ENCODE data around the gene KCNC4.

Gene KCNC4

GRCh38 chr1:110216844-110217444 lies 6.8 kb downstream of the KCNC4 start:
- FAIRE-seq (no peak), DNase-seq (ENCODE audit: insufficient read length, low spot score) (no peak)
- TF ChIP-seq CTCF (IDR thresholded peaks at IDR 0.05; ENCODE audit: insufficient read depth, missing control alignments) = no peak

GRCh38 chr1:110218137-110218536 lies 8.0 kb downstream of the KCNC4 start:
- no peak for FAIRE-seq
- no peak for TF ChIP-seq CTCF (IDR thresholded peaks at IDR 0.05; ENCODE audit: insufficient read depth, missing control alignments)
- DNase-seq (ENCODE audit: insufficient read length, low spot score) = no peak

GRCh38 chr1:110218739-110219138 lies 8.6 kb downstream of the KCNC4 start:
- no peak for FAIRE-seq
- DNase-seq (ENCODE audit: insufficient read length, low spot score) = no peak
- no peak for TF ChIP-seq CTCF (IDR thresholded peaks at IDR 0.05; ENCODE audit: insufficient read depth, missing control alignments)

GRCh38 chr1:110220324-110220723 lies 10.2 kb downstream of the KCNC4 start:
- TF ChIP-seq CTCF (IDR thresholded peaks at IDR 0.05; ENCODE audit: insufficient read depth, missing control alignments) = no peak
- FAIRE-seq = no peak
- DNase-seq (ENCODE audit: insufficient read length, low spot score) = no peak

GRCh38 chr1:110221119-110221518 lies 11.0 kb downstream of the KCNC4 start:
- FAIRE-seq (no peak), DNase-seq (ENCODE audit: insufficient read length, low spot score) (no peak)
- no peak for TF ChIP-seq CTCF (IDR thresholded peaks at IDR 0.05; ENCODE audit: insufficient read depth, missing control alignments)

GRCh38 chr1:110223127-110223526 lies 13.0 kb downstream of the KCNC4 start:
- DNase-seq (ENCODE audit: insufficient read length, low spot score) (no peak), FAIRE-seq (no peak)
- no peak for TF ChIP-seq CTCF (IDR thresholded peaks at IDR 0.05; ENCODE audit: insufficient read depth, missing control alignments)

GRCh38 chr1:110223581-110223980 lies 13.5 kb downstream of the KCNC4 start:
- DNase-seq (ENCODE audit: insufficient read length, low spot score) = no peak
- no peak for FAIRE-seq
- TF ChIP-seq CTCF (IDR thresholded peaks at IDR 0.05; ENCODE audit: insufficient read depth, missing control alignments) = no peak
